NCI-H2171 (cell line): ENCODE measurements around the gene THEM4.
"Not testable (repeated sequence)": the region's sequence is repeated elsewhere in the genome, so short reads cannot be mapped to it uniquely, and the experiment has no call there.

Source experiments
- DNase-seq: peaks from one replicate; lab custom pipeline; 2025; lab: John Stamatoyannopoulos, UW

THEM4 gene

DNA sequence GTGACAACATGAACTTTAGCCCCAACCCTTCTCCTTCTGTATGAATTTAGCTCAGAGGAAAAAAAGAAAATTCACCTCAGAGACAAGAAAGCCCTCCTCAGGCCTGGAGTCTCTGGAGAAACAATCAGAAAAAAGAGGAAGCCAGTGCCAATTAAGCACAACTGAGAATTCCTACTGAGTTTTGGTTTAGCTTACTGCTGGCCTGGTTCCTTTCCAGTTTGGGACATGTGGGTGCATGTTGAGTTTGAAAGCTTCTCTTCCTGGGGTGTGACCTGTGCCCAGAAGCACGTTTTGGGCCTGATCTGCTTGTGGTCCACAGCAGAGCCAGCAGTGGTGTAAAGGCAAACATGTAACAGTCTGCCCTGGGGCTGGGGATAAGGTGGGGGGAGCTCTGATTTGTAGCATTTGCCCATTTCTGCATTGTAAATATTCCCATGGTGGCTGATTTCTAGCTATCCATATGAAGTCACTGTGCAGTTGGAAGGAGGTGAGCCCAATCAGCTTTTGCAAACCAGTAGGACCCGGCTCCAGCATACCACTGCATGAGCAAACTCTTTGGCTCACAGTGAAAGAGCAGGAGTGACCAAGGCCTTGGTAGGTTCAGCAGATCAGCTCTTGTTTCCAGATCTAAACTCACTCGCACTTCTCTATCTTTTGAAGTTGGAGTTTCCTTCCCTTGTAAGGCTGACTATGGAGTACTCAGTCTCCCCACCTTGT lies 51.1 kb downstream of the THEM4 start:
- no peak for DNase-seq

DNA sequence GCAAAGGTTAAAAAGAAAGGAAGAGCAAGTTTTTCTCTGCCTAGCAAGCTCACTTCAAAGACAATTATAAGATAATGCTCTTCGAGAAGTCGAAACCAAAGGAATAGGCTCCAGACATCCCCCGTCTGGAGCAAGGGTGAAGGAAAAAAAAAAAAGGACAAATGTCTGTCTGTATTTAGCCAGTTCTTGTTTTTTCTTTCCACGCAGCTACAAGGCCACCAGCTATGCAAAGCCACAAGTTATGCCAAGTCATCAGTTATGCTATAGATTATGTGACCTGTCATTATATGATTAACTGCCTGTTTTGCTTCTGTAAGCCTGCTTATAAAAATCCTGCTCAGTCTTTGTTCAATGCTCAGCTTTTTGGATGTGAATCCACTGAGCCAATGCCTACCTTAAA lies 53.4 kb downstream of the THEM4 start:
- no peak for DNase-seq

GRCh38 chr1:151855516-151855915 lies 53.8 kb downstream of the THEM4 start:
- DNase-seq = not testable (repeated sequence)

DNA sequence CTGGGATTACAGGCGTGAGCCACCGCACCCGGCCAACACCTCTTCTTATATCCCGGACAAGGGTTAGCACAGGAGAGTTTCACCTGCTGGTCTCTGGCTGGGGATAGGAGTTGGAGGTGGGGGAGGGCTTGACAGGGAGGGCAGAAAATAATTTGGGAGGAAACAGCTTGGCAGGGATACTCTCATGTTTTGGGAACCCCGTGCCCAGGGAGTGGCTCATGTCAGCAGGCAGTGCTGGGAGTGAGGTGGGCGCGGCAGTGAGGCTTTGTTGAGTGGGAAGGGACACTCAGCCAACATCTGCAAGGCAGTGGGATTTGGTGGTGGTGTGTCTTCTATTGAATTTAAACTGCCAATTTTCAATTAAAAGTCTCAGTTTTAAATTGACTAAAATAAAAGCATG lies 54.7 kb downstream of the THEM4 start:
- no peak for DNase-seq

- DNase-seq = no peak
Measured at GRCh38 chr1:151853411-151853943, 55.8 kb downstream of the THEM4 start, which contains the start of gene THEM5. THEM5 (minus strand) TSS chr1:151853712; CDS start chr1:151853565, 147 bp downstream.

DNA sequence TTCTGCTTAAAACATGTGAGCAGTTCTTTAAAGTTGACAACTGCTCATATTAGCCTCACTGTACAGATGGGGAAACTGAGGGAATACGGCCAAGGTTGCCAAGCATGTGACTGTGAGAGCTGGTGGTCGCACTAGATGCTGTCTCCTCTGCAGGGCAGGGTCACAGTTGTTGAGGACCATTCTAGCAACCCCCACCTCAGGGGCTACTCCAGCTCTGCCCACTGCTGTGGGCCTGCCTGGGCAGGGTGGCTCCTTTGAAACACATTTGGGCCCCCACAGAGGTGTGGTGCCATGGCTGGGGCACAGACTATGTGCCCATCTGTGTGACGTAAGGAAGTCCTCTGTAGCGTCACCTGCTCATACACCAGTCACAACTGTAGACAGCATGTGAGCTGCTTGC lies 56.6 kb downstream of the THEM4 start:
- DNase-seq = no peak

GRCh38 chr1:151851886-151852285 lies 57.4 kb downstream of the THEM4 start:
- no peak for DNase-seq

GRCh38 chr1:151849871-151850270 lies 59.4 kb downstream of the THEM4 start:
- no peak for DNase-seq

GRCh38 chr1:151849126-151849525 lies 60.2 kb downstream of the THEM4 start:
- DNase-seq = no peak

GRCh38 chr1:151847867-151848596 lies 61.3 kb downstream of the THEM4 start:
- DNase-seq = no peak

DNA sequence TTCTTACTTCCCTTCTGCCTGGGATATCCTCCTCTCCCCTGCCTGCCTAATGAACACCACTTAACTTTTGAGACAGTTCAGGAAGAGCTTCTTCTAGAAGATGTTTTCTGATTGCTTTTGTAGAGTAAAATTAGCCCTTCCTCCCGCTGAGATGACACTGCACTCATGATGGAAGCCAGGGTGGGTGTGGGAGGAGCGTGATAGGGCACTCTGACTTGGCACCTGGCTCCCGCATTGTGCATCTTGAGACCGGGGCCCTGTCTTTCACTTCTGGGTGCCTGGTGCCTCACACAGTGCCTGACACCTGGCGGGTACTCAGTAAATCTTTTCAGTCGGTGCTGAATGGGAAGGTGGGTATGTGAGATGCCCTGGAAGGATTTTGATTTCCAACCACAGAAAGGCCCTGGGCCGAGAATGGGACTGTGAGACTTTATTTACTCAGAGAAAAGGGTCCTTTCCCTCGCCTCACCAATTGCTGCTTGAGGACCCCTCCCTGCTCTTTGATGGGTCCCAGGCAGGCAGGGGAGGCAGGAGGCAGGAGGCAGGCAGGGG lies 62.5 kb downstream of the THEM4 start:
- no peak for DNase-seq

GRCh38 chr1:151846062-151846568 lies 63.2 kb downstream of the THEM4 start:
- DNase-seq = no peak

DNA sequence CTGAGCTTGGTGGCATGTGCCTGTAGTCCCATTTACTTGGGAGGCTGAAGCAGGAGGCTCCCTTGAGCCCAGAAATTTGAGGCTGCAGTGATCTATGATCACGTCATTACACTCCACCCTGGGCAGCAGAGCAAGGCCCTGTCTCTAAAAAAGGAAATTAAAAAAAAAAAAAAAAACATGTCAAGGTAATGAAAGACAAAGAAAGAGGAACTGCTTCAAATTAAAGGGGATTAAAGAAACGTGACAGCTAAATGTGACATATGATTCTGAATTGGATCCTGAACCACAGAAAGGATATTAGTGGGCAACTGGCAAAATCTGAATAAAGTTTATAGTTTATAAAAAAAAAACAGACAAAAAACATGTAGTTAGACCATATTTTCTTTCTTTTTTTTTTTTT lies 65.9 kb downstream of the THEM4 start:
- no peak for DNase-seq

DNA sequence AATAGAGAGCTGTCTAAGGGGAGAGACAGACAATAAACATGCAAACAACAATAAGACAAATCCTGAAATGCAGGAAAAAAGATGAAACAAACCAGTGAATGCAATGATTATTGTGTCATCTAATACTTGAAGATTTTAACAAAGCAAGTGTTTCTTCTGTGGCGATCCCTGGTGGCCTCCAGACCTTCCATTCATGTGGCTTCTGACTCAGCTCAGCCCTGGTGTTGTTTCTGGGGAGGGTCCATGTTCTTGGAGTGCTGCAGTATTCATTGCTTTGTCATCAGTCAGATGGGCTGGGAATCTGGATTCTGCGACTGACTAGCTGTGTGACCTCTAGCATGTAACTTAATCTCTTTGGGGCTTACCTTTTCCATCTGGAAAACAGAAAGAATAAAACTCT lies 68.2 kb downstream of the THEM4 start:
- no peak for DNase-seq

- DNase-seq = no peak
Measured at GRCh38 chr1:151840421-151840820, 68.9 kb downstream of the THEM4 start.

DNA sequence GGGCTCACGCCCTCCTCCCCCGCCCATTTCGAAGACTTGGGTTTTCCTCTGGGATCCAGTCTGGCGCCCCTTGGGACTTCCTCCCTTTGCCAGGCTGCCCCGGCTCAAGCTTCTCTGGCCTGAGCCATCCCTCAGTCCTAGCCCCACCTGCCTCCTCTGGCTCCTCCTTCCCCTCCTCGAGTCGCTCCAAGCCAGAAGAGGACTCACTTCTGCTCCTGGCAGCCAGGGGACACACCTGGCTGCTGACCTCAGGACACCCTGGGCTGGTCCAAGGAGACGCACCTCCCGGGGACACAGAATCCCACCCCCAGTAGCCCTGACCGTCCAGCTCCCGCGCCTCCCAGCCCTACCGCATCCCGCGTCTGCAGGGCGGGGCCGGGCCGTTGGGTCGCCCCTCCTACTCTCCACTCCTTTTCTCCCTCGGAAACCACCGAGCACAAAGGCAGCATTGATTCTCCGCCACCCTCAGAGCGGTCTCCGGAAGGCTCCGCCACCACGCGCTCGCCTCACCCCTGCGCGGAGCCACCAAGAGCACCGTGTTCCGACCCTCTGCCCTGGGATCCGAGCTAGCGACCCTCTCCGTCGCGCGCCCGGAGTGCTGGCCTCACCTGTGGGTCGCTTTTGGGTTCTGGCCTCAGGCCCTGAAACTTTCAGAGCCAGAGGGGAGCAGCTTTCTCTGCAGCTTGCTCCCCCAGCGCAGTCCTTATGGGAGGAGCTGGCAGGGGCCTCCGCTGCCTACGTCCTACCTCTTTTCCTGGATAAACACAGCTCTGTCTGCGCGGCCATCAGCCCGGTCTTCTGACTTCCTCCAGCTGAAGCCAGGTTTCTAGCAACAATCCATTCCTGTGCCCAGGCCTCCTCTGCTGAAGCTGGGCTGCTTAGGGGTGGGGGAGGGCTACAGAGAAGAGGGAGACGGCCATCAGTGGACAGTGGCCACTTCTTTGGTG lies 69.6 kb downstream of the THEM4 start, which contains the start of gene C2CD4D:
Gene C2CD4D, minus strand, starts transcription at position 364 of the 947 bp plus-strand sequence. CDS start 831 bp downstream, outside the sequence.
- peak; percentile 17 for DNase-seq

- no peak for DNase-seq
Measured at GRCh38 chr1:151839082-151839412, 70.3 kb downstream of the THEM4 start.

DNA sequence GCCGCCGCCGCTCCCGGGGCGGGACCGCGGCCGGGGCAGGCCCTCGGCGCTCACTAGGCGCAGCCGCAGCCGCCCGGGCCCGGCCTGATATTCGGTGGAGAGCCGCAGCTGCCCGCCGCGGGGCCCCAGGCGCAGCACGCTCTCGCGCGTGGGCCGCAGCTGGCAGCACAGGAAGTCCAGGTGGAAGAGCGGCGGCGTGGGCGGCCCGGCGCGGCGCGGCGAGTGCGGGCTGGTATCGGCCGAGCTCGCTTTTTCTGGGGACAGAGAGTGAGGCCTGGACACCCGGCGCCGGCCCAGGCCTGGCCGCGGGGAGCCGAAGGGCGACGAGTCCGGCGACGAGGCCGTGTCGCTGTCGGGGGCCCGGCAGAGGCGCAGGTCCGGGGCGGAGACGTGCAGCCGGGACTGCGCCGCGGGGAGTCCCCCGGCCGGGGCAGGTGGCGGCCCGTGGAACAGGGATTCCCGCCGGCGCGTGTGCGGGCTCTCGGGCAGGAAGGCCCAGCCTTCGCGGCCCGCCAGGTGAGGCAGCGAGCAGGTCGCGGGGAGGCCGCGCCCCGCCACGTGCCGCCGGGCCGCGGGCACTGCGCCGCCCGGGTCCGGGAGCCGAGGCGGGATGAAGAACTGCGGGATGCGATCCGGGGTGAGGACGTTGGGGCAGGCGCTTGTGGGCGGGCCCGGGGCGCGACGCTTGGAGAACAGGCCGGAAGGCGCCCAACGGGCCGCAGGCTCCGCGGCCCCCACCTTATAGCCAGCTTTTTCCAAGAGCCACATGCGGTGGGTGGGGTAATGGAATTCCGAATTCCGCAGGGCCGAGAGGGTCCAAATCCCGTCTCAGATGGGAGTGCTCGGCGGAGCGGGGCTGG lies 70.9 kb downstream of the THEM4 start:
- no peak for DNase-seq

- no peak for DNase-seq
Measured at GRCh38 chr1:151837884-151838221, 71.5 kb downstream of the THEM4 start.

DNA sequence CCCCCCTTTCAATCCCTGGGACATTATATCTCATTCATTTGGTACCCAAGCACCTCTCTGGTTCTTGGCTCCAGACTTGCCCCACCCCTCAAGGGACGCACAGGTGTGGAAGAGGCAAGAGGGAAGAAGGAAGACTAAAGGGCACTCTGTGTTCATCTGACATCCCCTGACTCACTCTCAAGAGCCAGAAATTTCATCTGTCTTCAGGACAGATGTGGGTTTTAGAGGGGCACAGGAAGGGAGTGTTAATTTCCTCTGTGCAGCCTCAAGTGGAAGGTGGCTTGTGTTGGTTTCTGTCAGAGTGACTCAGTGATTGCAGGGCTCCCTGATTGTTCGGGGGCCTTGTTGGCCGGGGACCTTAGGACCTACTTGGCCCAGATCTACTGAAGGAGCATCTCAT lies 72.1 kb downstream of the THEM4 start:
- DNase-seq = no peak

- DNase-seq = no peak
Measured at GRCh38 chr1:151835596-151835995, 73.7 kb downstream of the THEM4 start.
